OCI-LY1 (cell line): Measurements from ENCODE around the gene SMYD2.

Experiments used
- CTCF ChIP-seq: fragments of 200-600 bp; sonication (generic), shearing (Covaris generic); IDR thresholded peaks from 2 replicates; pipeline ENCODE4 v1.5.1; 2017; ENCODE audit warnings: mild to moderate bottlenecking, antibody characterized with exemption, low read length, moderate library complexity, mixed read lengths
- EZH2 ChIP-seq: fragments of 200-600 bp; sonication (generic), shearing (Covaris generic); IDR thresholded peaks from 2 replicates; pipeline ENCODE4 v1.8.0; 2017; ENCODE audit warnings: borderline replicate concordance, mixed run types, mild to moderate bottlenecking, antibody characterized with exemption, low read length, moderate library complexity, mixed read lengths

GRCh38 chr1:214270097-214270650, 10.8 kb upstream of the SMYD2 start:
- TF ChIP-seq CTCF (no peak), EZH2 (no peak)
